Suprapubic skin (tissue), 4 donors: ENCODE data around the gene ZFP90. TPM values are rescaled to one million over a fixed set of nuclear protein-coding genes. Genes with fewer than 3 reads are reported as not detected.

Experiments used
- DNase-seq, 2 donors: peaks; one replicate each; pipeline ENCODE4 v3.0.0-alpha.2; 2019; ENCODE audit warnings: low spot score in 2 of 2
- H3K27ac ChIP-seq: fragments of 200-600 bp; sonication (generic); one replicate; pipeline ENCODE4 v1.5.1; 2019
- H3K27me3 ChIP-seq: fragments of 200-600 bp; sonication (generic); one replicate; pipeline ENCODE4 v1.5.1; 2019
- H3K36me3 ChIP-seq: fragments of 200-600 bp; sonication (generic); one replicate; pipeline ENCODE4 v1.5.1; 2019
- H3K4me1 ChIP-seq: fragments of 200-600 bp; sonication (generic); one replicate; pipeline ENCODE4 v1.5.1; 2019
- H3K4me3 ChIP-seq: fragments of 200-600 bp; sonication (generic); one replicate; pipeline ENCODE4 v1.5.1; 2019; ENCODE audit warnings: mild to moderate bottlenecking
- H3K9me3 ChIP-seq: fragments of 200-600 bp; sonication (generic); one replicate; pipeline ENCODE4 v1.5.1; 2019
- EP300 ChIP-seq: sonication (generic); formaldehyde crosslinking; IDR thresholded peaks from one replicate; pipeline ENCODE4 v1.6.1; 2017; ENCODE audit warnings: antibody characterized with exemption
- POLR2A ChIP-seq, 2 donors: fragments of 450-650 bp; IDR thresholded peaks; one replicate each; pipeline ENCODE4 v1.6.1; 2017; ENCODE audit warnings: antibody characterized with exemption in 2 of 2, mild to moderate bottlenecking in 2 of 2, moderate library complexity in 2 of 2
- POLR2AphosphoS5 ChIP-seq, 3 donors: sonication (generic); formaldehyde crosslinking; IDR thresholded peaks; one replicate each; pipeline ENCODE4 v1.6.1; 2017; ENCODE audit warnings: antibody characterized with exemption in 3 of 3
- WGBS: methylation state at CpG from one replicate; pipeline ENCODE4 v1.1.5; 2018; 5-methylcytosine and 5-hydroxymethylcytosine counted together
- total RNA-seq, 4 donors: library from RNA; depleted of rRNA; stranded (reverse); fragments of >200 nt; gene quantifications; one replicate each; pipeline ENCODE4 v1.1.0, GENCODE V29; 2016
- TF ChIP-seq, protein P1 (sequence below), 2 donors: fragments of 200-600 bp in 1 of 2; fragments of 450-650 bp in 1 of 2; sonication (generic) in 1 of 2; IDR thresholded peaks; one replicate each; pipeline ENCODE4 v1.5.1; 2016 to 2019; ENCODE audit warnings: antibody characterized with exemption in 2 of 2, mild to moderate bottlenecking in 1 of 2, moderate library complexity in 1 of 2

Gene ZFP90
- total RNA-seq, 4 donors from 2014 or later, result 9.1 to 34.5 (median 16.4) TPM

DNA sequence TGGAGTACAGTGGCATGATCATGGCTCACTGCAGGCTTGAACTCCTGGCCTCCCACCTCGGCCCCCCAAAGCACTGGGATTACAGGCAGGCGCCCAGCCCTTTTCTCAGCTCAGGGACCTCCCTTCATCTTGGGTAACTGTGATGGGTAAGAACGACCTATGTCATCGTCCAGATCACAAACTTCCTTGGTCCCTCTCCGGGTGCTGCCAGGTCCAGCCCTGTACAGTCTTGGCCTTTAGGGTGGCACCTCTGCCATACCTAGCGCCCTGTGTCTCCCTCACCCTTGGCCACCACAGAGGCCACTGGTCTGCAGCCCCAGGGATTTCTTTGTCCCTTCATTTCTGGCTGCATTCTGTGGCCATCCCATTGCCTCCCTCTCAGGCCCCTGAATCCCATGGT is 29.7 kb upstream of the ZFP90 start:
- Histone ChIP-seq H3K27me3 (peaks cover 30% of the 10 kb centered on the region), H3K27ac (no peak overlapping the region), H3K4me1 (peaks cover 6% of the 10 kb centered on the region), H3K4me3 (no peak overlapping the region), H3K9me3 (no peaks in the 10 kb centered on the region), H3K36me3 (no peaks in the 10 kb centered on the region)
- WGBS, result 84% methylated on average over 6 of the region's 6 CpGs
- DNase-seq, result no peak
- no peak for TF ChIP-seq POLR2A (IDR thresholded peaks at IDR 0.05)
- no peak for TF ChIP-seq EP300
- no peak for TF ChIP-seq POLR2AphosphoS5 (IDR thresholded peaks at IDR 0.05)
- TF ChIP-seq, protein P1, sequence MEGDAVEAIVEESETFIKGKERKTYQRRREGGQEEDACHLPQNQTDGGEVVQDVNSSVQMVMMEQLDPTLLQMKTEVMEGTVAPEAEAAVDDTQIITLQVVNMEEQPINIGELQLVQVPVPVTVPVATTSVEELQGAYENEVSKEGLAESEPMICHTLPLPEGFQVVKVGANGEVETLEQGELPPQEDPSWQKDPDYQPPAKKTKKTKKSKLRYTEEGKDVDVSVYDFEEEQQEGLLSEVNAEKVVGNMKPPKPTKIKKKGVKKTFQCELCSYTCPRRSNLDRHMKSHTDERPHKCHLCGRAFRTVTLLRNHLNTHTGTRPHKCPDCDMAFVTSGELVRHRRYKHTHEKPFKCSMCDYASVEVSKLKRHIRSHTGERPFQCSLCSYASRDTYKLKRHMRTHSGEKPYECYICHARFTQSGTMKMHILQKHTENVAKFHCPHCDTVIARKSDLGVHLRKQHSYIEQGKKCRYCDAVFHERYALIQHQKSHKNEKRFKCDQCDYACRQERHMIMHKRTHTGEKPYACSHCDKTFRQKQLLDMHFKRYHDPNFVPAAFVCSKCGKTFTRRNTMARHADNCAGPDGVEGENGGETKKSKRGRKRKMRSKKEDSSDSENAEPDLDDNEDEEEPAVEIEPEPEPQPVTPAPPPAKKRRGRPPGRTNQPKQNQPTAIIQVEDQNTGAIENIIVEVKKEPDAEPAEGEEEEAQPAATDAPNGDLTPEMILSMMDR (IDR thresholded peaks at IDR 0.05), result no peak

DNA sequence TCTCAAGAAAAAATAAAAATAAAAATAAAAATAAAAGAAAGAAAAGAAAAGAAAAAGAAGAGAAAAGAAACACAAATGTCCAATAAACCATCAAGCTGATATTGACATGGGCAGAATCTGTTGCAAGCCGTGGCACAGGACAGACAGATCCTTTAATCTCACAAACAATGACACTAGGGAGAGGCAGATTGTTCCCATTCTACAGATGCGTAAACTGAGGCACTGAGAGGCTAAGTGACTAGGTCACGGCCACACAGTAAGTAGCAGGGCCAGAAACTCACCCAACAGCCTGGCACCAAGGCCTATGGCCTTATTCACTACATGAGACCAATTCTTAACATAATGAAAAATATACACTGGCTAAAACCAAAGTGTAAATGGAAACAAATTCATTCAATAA is 28.3 kb upstream of the ZFP90 start:
- Histone ChIP-seq H3K4me1 (peaks cover 6% of the 10 kb centered on the region), H3K27ac (no peak overlapping the region)

GRCh38 chr16:68512183-68512582 is 26.9 kb upstream of the ZFP90 start:
- Histone ChIP-seq H3K27me3 (peaks cover 17% of the 10 kb centered on the region), H3K4me3 (no peak overlapping the region), H3K9me3 (no peaks in the 10 kb centered on the region), H3K4me1 (peaks cover 6% of the 10 kb centered on the region), H3K27ac (no peak overlapping the region), H3K36me3 (no peaks in the 10 kb centered on the region)
- DNase-seq, result no peak
- TF ChIP-seq POLR2A (IDR thresholded peaks at IDR 0.05) (no peak), POLR2AphosphoS5 (IDR thresholded peaks at IDR 0.05) (no peak), EP300 (no peak)
- TF ChIP-seq, protein P1 (IDR thresholded peaks at IDR 0.05), result no peak
- 63% methylated on average over 8 of the region's 8 CpGs for WGBS

More for the DNA sequence above, 28.3 kb upstream of the ZFP90 start:
- TF ChIP-seq, protein P1 (IDR thresholded peaks at IDR 0.05), result no peak
- TF ChIP-seq POLR2A (IDR thresholded peaks at IDR 0.05), result no peak
- no peak for TF ChIP-seq POLR2AphosphoS5 (IDR thresholded peaks at IDR 0.05)
- TF ChIP-seq EP300, result no peak
- Histone ChIP-seq H3K4me3 (no peak overlapping the region), H3K27me3 (peaks cover 26% of the 10 kb centered on the region), H3K9me3 (no peaks in the 10 kb centered on the region), H3K36me3 (no peaks in the 10 kb centered on the region)
- DNase-seq, result no peak
- WGBS, result 98% methylated on average over 3 of the region's 3 CpGs

DNA sequence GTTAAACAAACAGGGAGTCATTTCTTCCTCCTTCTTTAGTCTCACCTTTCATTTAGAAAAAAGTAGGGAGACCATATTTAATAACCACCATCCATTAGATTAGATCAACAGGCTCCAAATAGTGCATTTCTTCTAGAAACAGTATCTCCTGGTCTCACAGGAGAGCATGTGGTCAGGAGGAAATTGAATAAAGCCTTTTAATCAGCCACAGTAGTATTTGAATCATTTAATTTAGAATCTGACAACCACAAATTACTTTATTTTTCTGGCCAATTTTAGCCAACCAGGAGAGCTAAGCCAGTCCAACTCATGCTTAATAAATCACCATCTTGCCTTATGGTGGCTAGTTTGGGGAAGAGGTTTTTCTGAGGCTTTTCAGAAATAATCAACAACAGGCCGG is 26.3 kb upstream of the ZFP90 start:
- WGBS, result 93% methylated on average over 1 of the region's 1 CpG
- H3K27ac ChIP-seq, result no peak overlapping the region
- DNase-seq, result no peak
- TF ChIP-seq, protein P1 (IDR thresholded peaks at IDR 0.05), result no peak
- no peak for TF ChIP-seq POLR2A (IDR thresholded peaks at IDR 0.05)
- no peak for TF ChIP-seq EP300
- TF ChIP-seq POLR2AphosphoS5 (IDR thresholded peaks at IDR 0.05), result no peak
- H3K27me3 ChIP-seq, result peaks cover 17% of the 10 kb centered on the region
- H3K4me3 ChIP-seq, result no peak overlapping the region
- peaks cover 6% of the 10 kb centered on the region for H3K4me1 ChIP-seq
- no peaks in the 10 kb centered on the region for H3K9me3 ChIP-seq
- H3K36me3 ChIP-seq, result no peaks in the 10 kb centered on the region

DNA sequence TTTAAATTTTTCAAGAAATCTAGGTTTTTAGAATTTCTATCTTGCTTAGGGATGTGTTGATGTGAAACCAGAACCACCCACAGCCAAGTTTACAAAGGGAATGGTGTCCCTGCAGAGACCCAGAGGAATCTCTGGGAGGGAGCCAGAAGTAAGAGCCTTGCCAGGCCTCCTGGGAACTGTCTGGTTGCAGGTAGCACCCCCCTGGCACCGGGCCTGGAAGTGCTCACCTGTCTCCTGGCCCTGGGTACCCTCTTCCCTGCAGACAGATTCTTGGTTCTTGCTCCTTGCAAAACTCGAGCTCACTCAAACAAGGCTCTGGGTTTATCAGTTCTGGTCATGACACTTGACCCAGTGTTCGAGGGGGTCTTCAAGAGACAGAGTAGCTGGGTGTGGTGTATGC is 24.6 kb upstream of the ZFP90 start:
- DNase-seq, result no peak
- 80% methylated on average over 2 of the region's 3 CpGs for WGBS
- no peaks in the 10 kb centered on the region for H3K36me3 ChIP-seq
- TF ChIP-seq EP300 (no peak), POLR2AphosphoS5 (IDR thresholded peaks at IDR 0.05) (no peak), POLR2A (IDR thresholded peaks at IDR 0.05) (no peak)
- TF ChIP-seq, protein P1 (IDR thresholded peaks at IDR 0.05), result no peak
- H3K27me3 ChIP-seq, result peaks cover 4% of the 10 kb centered on the region
- H3K4me1 ChIP-seq, result peaks cover 6% of the 10 kb centered on the region
- H3K4me3 ChIP-seq, result no peak overlapping the region
- H3K9me3 ChIP-seq, result no peaks in the 10 kb centered on the region
- H3K27ac ChIP-seq, result no peak overlapping the region
